HepG2 (cell line): ENCODE measurements around the gene ARHGAP26. TPM values are rescaled to one million over a fixed set of nuclear protein-coding genes. Genes with fewer than 3 reads are reported as not detected.

Experiments used
- ATAC-seq: fragments of 200-7000 bp; cut with Tn5 transposase; 3 replicates; pipeline ENCODE4 v1.9.1; 2020; ENCODE audit warnings: mild to moderate bottlenecking, moderate library complexity
- BruUV-seq: library from RNA; stranded (reverse); fragments of 400-500 nt; replicated peaks from 2 replicates; lab custom pipeline; 2021; lab: Mats Ljungman, UMichigan
- CTCF ChIA-PET: fragments of 300-600 bp; formaldehyde crosslinking; extraction: SDS; loops from one replicate; lab custom pipeline; 2021; ENCODE audit warnings: low total read pairs, inconsistent platforms, low intra/inter-chr PET ratio; lab: Yijun Ruan, JAX
- POLR2A ChIA-PET: fragments of 350-600 bp; sonication (Branson Sonifier 250); formaldehyde crosslinking; loops from one replicate; lab custom pipeline; 2020; ENCODE audit warnings: antibody characterized with exemption, inconsistent platforms; lab: Yijun Ruan, JAX
- DNase-seq: peaks from one replicate; pipeline ENCODE4 v3.0.0-alpha.2; 2015; ENCODE audit warnings: low spot score
- FAIRE-seq: peaks from 3 replicates; lab custom pipeline; 2011; peaks lifted over from hg19 to GRCh38; lab: Jason Lieb, UNC
- H2AFZ ChIP-seq: one replicate; pipeline ENCODE4 v1.6.1; 2011; ENCODE audit warnings: low read length, inconsistent platforms
- H3K27ac ChIP-seq: fragments of 300-600 bp; 3 replicates; pipeline ENCODE4 v1.8.0; 2011; ENCODE audit warnings: mixed run types, mild to moderate bottlenecking, mixed read lengths, low read length, inconsistent platforms; ENCODE audit not compliant: insufficient read depth; ENCODE audit errors: extremely low read length
- H3K27me3 ChIP-seq, 2 experiments: fragments of 200-600 bp in 1 of 2; 2 replicates in 1 of 2; 3 replicates in 1 of 2; pipeline versions ENCODE4 v1.6.0 to v1.8.0; 2011; ENCODE audit warnings: low read length in 2 of 2, mild to moderate bottlenecking in 2 of 2, moderate library complexity in 2 of 2, inconsistent platforms in 1 of 2; ENCODE audit not compliant: insufficient read depth in 2 of 2, control insufficient read depth in 1 of 2
- H3K36me3 ChIP-seq, 2 experiments: fragments of 200-600 bp in 1 of 2; replicated peaks in 1 of 2; 2 replicates in 1 of 2; 3 replicates in 1 of 2; pipeline versions ENCODE4 v1.5.1 to v1.8.0; 2011; ENCODE audit warnings: low read length in 2 of 2, inconsistent platforms in 1 of 2; ENCODE audit not compliant: insufficient read depth in 2 of 2, control insufficient read depth in 1 of 2
- H3K4me1 ChIP-seq: 2 replicates; pipeline ENCODE4 v1.5.1; 2012; ENCODE audit warnings: low read length, inconsistent platforms; ENCODE audit not compliant: insufficient read depth
- H3K4me2 ChIP-seq: 2 replicates; pipeline ENCODE4 v1.6.0; 2011; ENCODE audit warnings: low read depth, low read length, inconsistent platforms
- H3K4me3 ChIP-seq, 3 experiments: fragments of 200-600 bp in 1 of 3; sonication (generic), shearing (Covaris generic) in 1 of 3; replicated peaks in 1 of 3; 2 replicates each; pipeline ENCODE4 v1.5.1; 2011 to 2016; ENCODE audit warnings: low read length in 3 of 3, inconsistent platforms in 2 of 3, low read depth in 2 of 3, mild to moderate bottlenecking in 2 of 3, control low read depth in 1 of 3, mixed read lengths in 1 of 3; ENCODE audit not compliant: insufficient read depth in 1 of 3
- H3K79me2 ChIP-seq: one replicate; pipeline ENCODE4 v1.6.1; 2011; ENCODE audit warnings: low read length, inconsistent platforms; ENCODE audit not compliant: insufficient read depth
- H3K9ac ChIP-seq: 2 replicates; pipeline ENCODE4 v1.6.0; 2011; ENCODE audit warnings: mild to moderate bottlenecking, low read depth, low read length, inconsistent platforms; ENCODE audit not compliant: insufficient read depth
- H3K9me3 ChIP-seq: 2 replicates; pipeline ENCODE4 v1.5.1; 2012; ENCODE audit warnings: mild to moderate bottlenecking, low read length
- H4K20me1 ChIP-seq: 2 replicates; pipeline ENCODE4 v1.6.0; 2011; ENCODE audit warnings: inconsistent platforms, mild to moderate bottlenecking, low read length, moderate library complexity; ENCODE audit not compliant: insufficient read depth
- CEBPB ChIP-seq: IDR thresholded peaks from 2 replicates; pipeline ENCODE4 v1.6.1; 2011; ENCODE audit warnings: low read depth, low read length, improper control_type of control experiment, borderline replicate concordance
- ZBTB20 ChIP-seq: sonication (generic); formaldehyde crosslinking; IDR thresholded peaks from 2 replicates; pipeline ENCODE4 v1.8.1; 2023; ENCODE audit warnings: missing genetic modification reagents, low read depth, mild to moderate bottlenecking, borderline replicate concordance
- ZNF619 ChIP-seq: sonication (generic); formaldehyde crosslinking; IDR thresholded peaks from 2 replicates; pipeline ENCODE4 v1.4.0; 2020; ENCODE audit warnings: mild to moderate bottlenecking, missing genetic modification reagents
- WGBS: methylation state at CpG from one replicate; pipeline ENCODE4 v1.1.6; 2017; ENCODE audit warnings: low lambda C conversion rate; 5-methylcytosine and 5-hydroxymethylcytosine counted together
- in situ Hi-C: cut with HindIII; loops from 2 replicates; pipeline ENCODE4 v1.10.0; 2017; ENCODE audit warnings: low pct_unique_long_range_greater_than_20kb; ENCODE audit not compliant: extremely low pct_ligation_motif_present
- intact Hi-C: fragments of 100-400 bp; cut with micrococcal nuclease; formaldehyde crosslinking; loops from one replicate; pipeline ENCODE4 v1.10.0; 2022; ENCODE audit not compliant: unreplicated experiment
- polyA plus RNA-seq, 8 experiments: library from polyadenylated mRNA; depleted of rRNA in 3 of 8; stranded (reverse) in 7 of 8; unstranded in 1 of 8; fragments of >200 nt; fragmentation: Illumina TruSeq in 4 of 8; extraction: Trizol in 4 of 8; gene quantifications; 2 replicates each; pipeline versions ENCODE4 v1.2.1 to v1.2.3, GENCODE V29; 2011 to 2016; ENCODE audit warnings: low read depth in 4 of 8, missing spikeins in 1 of 8, mixed read lengths in 1 of 8; ENCODE audit not compliant: insufficient read depth in 1 of 8
- total RNA-seq, 5 experiments: library from RNA; depleted of rRNA; stranded (reverse); fragments of >200 nt; fragmentation: Illumina TruSeq; extraction: Trizol; gene quantifications; 2 replicates each; pipeline ENCODE4 v1.2.3, GENCODE V29; 2016; ENCODE audit warnings: low read depth in 1 of 5
- TF ChIP-seq, protein P1 (sequence below): IDR thresholded peaks from 2 replicates; pipeline ENCODE4 v1.6.1; 2016; ENCODE audit warnings: mild to moderate bottlenecking, missing biosample characterization, missing genetic modification reagents
- TF ChIP-seq, protein P2 (sequence below): sonication (generic); formaldehyde crosslinking; IDR thresholded peaks from 2 replicates; pipeline ENCODE4 v1.4.0; 2020; ENCODE audit warnings: missing genetic modification reagents
- TF ChIP-seq, protein P3 (sequence below): sonication (generic); formaldehyde crosslinking; IDR thresholded peaks from 2 replicates; pipeline ENCODE4 v1.8.1; 2022; ENCODE audit warnings: mild to moderate bottlenecking, missing genetic modification reagents

The ARHGAP26 gene
- total and polyA plus RNA-seq, 2 of the 13 experiments (the other 11 are each of a cell fraction or from before 2014, with no cell fraction given), result 9.6 to 18.2 TPM

DNA sequence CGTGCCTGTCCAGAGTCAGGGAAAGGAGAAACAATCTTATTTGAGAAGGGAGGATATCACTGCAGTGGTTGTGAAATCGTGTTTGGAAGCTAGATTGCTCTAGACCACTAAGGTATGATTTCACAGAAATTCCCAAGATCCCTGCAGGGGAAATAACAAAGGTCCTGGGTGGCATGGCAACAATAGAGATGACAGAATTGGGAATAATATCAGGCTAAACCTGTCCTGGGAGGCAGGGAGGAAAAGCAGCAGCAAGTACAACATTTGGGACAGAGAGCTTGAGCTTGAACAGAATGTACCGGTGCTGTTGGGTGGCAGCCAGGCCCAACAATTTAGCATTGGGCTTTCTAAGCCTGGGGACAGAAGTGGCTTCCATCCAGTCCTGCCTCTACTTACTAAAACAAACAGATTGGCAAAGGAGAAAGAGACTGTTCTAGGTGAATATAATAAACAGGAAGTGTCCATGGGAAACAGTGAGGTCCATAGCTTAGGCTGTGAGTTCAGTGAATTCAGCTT lies 17.0 kb upstream of the ARHGAP26 start:
- intact Hi-C loops, result no loop called here
- ChIA-PET POLR2A (no interaction called here), CTCF (no interaction called here)
- Histone ChIP-seq H3K27ac (no peak overlapping the region), H3K27me3 (peaks cover 0 to 3% of the 10 kb centered on the region in 2 experiments; a peak in 1 of 5 replicates), H3K4me2 (0 out of 2 replicates have a peak overlapping the region, but pooled peaks have one; percentile 15), H3K4me1 (peaks cover 27% of the 10 kb centered on the region), H4K20me1 (no peaks in the 10 kb centered on the region), H2AFZ (no peak overlapping the region), H3K36me3 (no peaks in the 10 kb centered on the region), H3K79me2 (no peaks in the 10 kb centered on the region), H3K9ac (no peak overlapping the region), H3K9me3 (no peaks in the 10 kb centered on the region), H3K4me3 (no peak overlapping the region)
- DNase-seq, result no peak
- no peak for ATAC-seq
- in situ Hi-C loops, result no loop called here
- 11% methylated on average over 3 of the region's 3 CpGs for WGBS
- TF ChIP-seq ZBTB20 (CRISPR knock-in tag) (no peak), CEBPB (peak; percentile 46; the same call in 1 of the 2 replicates), ZNF619 (CRISPR knock-in tag) (no peak)
- TF ChIP-seq, protein P1, sequence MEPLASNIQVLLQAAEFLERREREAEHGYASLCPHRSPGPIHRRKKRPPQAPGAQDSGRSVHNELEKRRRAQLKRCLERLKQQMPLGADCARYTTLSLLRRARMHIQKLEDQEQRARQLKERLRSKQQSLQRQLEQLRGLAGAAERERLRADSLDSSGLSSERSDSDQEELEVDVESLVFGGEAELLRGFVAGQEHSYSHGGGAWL (CRISPR knock-in tag), result no peak
- TF ChIP-seq, protein P2, sequence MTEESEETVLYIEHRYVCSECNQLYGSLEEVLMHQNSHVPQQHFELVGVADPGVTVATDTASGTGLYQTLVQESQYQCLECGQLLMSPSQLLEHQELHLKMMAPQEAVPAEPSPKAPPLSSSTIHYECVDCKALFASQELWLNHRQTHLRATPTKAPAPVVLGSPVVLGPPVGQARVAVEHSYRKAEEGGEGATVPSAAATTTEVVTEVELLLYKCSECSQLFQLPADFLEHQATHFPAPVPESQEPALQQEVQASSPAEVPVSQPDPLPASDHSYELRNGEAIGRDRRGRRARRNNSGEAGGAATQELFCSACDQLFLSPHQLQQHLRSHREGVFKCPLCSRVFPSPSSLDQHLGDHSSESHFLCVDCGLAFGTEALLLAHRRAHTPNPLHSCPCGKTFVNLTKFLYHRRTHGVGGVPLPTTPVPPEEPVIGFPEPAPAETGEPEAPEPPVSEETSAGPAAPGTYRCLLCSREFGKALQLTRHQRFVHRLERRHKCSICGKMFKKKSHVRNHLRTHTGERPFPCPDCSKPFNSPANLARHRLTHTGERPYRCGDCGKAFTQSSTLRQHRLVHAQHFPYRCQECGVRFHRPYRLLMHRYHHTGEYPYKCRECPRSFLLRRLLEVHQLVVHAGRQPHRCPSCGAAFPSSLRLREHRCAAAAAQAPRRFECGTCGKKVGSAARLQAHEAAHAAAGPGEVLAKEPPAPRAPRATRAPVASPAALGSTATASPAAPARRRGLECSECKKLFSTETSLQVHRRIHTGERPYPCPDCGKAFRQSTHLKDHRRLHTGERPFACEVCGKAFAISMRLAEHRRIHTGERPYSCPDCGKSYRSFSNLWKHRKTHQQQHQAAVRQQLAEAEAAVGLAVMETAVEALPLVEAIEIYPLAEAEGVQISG, result no peak
- TF ChIP-seq, protein P3, sequence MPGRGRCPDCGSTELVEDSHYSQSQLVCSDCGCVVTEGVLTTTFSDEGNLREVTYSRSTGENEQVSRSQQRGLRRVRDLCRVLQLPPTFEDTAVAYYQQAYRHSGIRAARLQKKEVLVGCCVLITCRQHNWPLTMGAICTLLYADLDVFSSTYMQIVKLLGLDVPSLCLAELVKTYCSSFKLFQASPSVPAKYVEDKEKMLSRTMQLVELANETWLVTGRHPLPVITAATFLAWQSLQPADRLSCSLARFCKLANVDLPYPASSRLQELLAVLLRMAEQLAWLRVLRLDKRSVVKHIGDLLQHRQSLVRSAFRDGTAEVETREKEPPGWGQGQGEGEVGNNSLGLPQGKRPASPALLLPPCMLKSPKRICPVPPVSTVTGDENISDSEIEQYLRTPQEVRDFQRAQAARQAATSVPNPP (CRISPR knock-in tag), result no peak
- FAIRE-seq, result no peak
- BruUV-seq, result no TSS peak
